NCI-H2029 (cell line): ENCODE results near the gene TPMT.

Experiments used
- DNase-seq: peaks from one replicate; lab custom pipeline; 2025; lab: John Stamatoyannopoulos, UW

The TPMT gene

GRCh38 chr6:18115356-18115755 is 39.5 kb downstream of the TPMT start:
- DNase-seq: no peak

GRCh38 chr6:18110162-18110561 is 44.7 kb downstream of the TPMT start:
- DNase-seq: no peak

GRCh38 chr6:18107061-18107460 is 47.8 kb downstream of the TPMT start:
- DNase-seq: no peak

- DNase-seq: no peak
These were observed 51.9 kb downstream of the TPMT start for GRCh38 chr6:18102783-18103509.

GRCh38 chr6:18101873-18102272 is 53.0 kb downstream of the TPMT start:
- DNase-seq: no peak

GRCh38 chr6:18101271-18101670 is 53.6 kb downstream of the TPMT start:
- no peak for DNase-seq

- DNase-seq: no peak
These were observed 54.6 kb downstream of the TPMT start for GRCh38 chr6:18100296-18100695.

- DNase-seq: no peak
These were observed 55.4 kb downstream of the TPMT start for GRCh38 chr6:18099511-18099910.

- DNase-seq: no peak
These were observed 58.5 kb downstream of the TPMT start for GRCh38 chr6:18096423-18096822.

- no peak for DNase-seq
These were observed 63.5 kb downstream of the TPMT start for GRCh38 chr6:18091382-18091781.

- no peak for DNase-seq
These were observed 64.5 kb downstream of the TPMT start for GRCh38 chr6:18090349-18090786.

GRCh38 chr6:18088419-18089296 is 66.2 kb downstream of the TPMT start:
- peak; percentile 26 for DNase-seq

- no peak for DNase-seq
These were observed 67.3 kb downstream of the TPMT start for GRCh38 chr6:18087396-18088165.

- no peak for DNase-seq
These were observed 73.7 kb downstream of the TPMT start for GRCh38 chr6:18081025-18081668.

GRCh38 chr6:18080544-18080943 is 74.3 kb downstream of the TPMT start:
- DNase-seq: no peak

GRCh38 chr6:18078866-18079265 is 76.0 kb downstream of the TPMT start:
- no peak for DNase-seq
